AG10803 (cell line): ENCODE results near the gene SFXN5.

ENCODE experiments used
- DNase-seq: peaks from one replicate; pipeline ENCODE4 v3.0.0; 2010; ENCODE audit warnings: low read depth
- H3K4me3 ChIP-seq: 2 replicates; pipeline ENCODE4 v1.5.1; 2011; ENCODE audit warnings: mild to moderate bottlenecking, low read length, control low read depth
- TF ChIP-seq, protein P1 (sequence below): conservative IDR thresholded peaks from 2 replicates; pipeline ENCODE4 v1.5.1; 2011; ENCODE audit warnings: mild to moderate bottlenecking, low read length, control low read depth, inconsistent platforms

Gene SFXN5

DNA sequence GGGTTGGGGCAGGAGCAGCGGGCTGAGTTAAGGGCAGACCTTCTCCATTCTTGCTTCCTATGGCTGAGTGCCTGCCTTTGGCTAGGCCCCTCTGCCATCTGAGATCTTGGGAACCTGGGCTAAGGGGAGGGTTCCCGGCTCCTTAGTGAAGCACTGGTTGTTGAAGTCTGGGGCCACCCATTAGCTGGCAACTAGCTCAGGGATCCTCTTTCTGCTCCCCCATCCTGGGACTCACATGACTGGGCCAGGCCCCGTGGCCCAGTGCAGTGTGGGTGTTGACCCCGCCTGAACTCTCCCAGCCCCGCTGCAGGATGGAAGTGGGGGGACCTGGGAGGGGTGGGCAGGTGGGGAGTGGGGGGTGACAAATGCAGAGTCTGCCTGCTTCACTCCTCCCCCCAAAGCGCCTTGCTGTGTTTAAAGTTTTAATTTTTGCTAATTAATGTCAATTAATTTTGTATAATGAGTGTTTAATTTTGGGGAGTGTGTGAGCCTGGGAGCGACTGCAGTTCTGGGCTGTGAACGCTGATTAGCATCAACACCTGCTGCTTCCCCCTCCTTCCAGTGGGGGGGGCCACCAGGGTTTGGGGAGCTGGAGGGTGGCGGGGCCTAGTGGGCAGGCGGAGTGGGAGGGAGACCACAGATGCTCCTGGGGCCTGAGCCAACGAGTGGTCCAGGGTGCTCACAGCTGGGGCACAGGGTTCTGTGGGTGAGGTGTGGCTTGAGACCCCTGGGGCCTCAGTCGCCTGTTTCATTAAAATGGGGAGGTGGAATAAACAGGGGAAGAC, 99.0 kb downstream of the SFXN5 start:
- no peak for DNase-seq
- TF ChIP-seq, protein P1, sequence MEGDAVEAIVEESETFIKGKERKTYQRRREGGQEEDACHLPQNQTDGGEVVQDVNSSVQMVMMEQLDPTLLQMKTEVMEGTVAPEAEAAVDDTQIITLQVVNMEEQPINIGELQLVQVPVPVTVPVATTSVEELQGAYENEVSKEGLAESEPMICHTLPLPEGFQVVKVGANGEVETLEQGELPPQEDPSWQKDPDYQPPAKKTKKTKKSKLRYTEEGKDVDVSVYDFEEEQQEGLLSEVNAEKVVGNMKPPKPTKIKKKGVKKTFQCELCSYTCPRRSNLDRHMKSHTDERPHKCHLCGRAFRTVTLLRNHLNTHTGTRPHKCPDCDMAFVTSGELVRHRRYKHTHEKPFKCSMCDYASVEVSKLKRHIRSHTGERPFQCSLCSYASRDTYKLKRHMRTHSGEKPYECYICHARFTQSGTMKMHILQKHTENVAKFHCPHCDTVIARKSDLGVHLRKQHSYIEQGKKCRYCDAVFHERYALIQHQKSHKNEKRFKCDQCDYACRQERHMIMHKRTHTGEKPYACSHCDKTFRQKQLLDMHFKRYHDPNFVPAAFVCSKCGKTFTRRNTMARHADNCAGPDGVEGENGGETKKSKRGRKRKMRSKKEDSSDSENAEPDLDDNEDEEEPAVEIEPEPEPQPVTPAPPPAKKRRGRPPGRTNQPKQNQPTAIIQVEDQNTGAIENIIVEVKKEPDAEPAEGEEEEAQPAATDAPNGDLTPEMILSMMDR = no peak
- H3K4me3 ChIP-seq = no peak overlapping the region

DNA sequence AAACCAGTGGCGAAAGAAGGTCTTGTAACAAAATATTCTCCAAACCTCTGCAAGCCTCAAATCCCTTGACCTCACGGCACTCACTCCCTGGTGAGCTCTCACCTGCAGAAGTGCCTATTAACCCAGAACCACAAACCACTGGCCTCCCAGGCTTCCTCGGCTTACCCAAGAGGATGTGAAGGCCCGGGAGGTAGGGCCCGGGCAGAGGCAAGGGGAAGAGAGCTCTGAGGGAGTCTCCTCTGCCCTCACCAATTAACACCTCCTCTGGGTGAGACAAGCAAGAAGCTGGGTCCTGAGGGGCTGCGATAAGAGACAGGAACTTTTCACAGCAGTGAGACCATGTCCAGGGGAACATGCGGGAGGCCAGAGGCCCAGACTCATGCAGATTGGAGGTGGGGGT, 100.5 kb downstream of the SFXN5 start:
- TF ChIP-seq, protein P1 = no peak
- no peak for DNase-seq
- no peak overlapping the region for H3K4me3 ChIP-seq

DNA sequence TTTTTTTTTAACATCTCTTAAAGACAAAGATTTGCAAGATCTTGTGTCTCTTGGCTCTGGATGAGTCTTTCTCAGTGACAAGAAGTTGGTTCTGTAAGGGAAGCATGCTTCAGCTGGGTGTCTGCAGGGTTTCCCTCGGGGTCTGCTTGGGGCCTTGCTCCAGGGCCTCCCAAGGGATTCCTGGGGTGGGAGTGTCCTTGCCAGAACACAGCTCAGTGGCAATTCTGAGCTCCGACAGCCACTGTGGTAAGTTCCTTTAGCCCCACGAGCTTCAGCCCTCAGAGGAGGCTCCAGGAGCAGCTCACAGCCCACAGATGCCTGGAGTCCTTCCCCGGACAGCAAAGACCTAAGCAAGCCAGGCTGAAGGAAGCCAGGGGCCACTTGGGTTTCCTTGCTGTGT, 101.8 kb downstream of the SFXN5 start:
- DNase-seq = no peak
- no peak overlapping the region for H3K4me3 ChIP-seq
- TF ChIP-seq, protein P1 = no peak

DNA sequence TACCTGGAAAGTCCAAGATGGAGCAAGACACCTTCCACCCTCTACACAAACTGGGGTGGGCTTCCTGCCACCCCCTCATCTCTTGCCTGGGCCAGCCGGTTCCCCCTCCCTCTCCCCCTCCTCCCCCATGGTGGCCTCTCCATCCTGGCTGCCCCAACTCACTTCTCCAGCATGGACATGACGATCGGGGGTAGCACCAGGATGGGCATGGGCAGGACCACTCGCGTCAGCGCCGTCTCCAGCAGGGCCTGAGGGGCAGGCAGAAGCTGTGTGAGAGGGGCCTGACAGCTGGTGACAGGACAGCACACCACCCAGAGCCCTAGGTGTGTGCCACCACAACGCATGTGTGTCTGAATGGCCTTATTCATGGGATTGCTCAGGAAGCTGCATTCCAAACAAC, 103.2 kb downstream of the SFXN5 start:
- no peak overlapping the region for H3K4me3 ChIP-seq
- no peak for DNase-seq
- TF ChIP-seq, protein P1 = no peak

DNA sequence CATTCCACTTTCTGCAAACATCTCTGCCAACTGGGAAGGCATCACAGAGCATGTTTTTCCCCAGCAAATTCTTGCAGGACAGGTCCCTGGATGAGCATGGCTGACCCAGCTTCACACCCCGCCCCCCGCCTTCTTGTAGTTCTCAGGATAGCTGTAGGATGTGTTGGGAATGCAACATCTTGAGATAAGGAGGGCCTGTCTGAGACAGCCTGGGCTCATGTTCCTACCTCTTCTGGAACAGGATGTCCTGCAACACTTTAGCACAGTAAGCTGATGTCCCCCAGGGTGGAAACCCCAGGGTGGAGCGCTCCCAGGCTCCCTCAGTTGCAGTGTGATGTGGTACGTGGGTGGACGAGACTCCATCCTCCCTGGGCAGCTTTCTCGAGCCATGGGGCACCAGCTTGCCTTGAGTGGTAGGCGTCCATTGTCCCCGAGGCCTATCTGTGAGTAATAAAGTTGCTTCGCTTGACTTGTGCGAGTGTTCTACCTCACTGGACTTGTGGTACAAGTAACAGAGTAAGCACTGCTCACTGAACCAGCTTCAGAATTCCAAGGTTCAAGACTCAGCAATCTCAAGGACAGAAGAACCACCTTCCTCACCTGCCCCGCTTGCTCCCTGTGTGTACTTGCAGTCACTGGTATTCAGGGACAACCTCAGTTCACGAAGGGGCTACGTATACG, 105.6 kb downstream of the SFXN5 start:
- no peak overlapping the region for H3K4me3 ChIP-seq
- TF ChIP-seq, protein P1 = no peak

DNA sequence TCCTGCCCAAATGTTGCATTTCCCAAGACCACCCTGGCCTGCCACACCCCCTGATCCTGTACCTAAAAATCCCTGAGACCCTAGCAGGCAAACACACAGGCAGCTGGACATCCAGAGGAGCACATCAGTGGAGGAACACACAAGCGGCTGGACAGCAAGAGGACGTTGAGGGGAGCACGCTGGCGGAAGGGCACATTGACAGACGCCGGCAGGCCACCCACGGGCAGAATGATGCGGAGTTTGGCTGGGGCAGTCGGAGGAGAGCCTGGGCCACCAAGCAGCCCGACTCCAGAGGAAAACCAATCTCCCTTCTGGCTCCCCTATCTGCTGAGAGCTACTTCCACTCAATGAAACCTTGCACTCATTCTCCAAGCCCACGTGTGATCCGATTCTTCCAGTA, 106.5 kb downstream of the SFXN5 start:
- TF ChIP-seq, protein P1 = no peak
- no peak overlapping the region for H3K4me3 ChIP-seq
- no peak for DNase-seq

More for the DNA sequence above, 105.6 kb downstream of the SFXN5 start:
- DNase-seq = no peak

DNA sequence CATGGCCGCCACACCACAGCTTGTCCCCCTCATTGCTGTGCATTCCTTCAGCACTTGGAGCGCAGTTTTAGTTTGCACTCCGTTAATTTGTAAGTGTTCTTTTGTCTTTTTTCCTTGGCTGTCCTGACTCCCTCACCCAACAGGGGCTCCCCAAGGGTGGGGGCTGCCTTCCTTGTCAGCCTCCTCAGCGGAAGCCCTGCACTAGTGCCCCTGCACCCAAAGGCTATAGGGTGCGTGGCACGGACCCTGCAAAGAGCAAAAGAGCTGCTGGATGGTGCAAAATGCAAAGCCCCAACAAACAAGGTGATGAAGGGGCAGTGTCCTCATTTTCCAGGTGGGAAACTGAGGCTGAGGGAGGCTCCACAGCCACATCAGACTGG, 107.4 kb downstream of the SFXN5 start:
- no peak for DNase-seq
- H3K4me3 ChIP-seq = no peak overlapping the region
- TF ChIP-seq, protein P1 = no peak
